ENCODE measurements around the gene DNAH3.

- TF ChIP-seq CTCF (IDR thresholded peaks at IDR 0.05) = no peak
- no peak for TF ChIP-seq POLR2A (IDR thresholded peaks at IDR 0.05)
Observed at GRCh38 chr16:21175397-21175796, 24.8 kb upstream of the DNAH3 start.
